Dedifferentiated amniotic fluid mesenchymal stem cell (primary cell): Measurements from ENCODE around the gene APPBP2.
A peak's percentile ranks its signal among the peaks of the same experiment; 100 is the strongest.
"Not testable (repeated sequence)": the region's sequence is repeated elsewhere in the genome, so short reads cannot be mapped to it uniquely, and the experiment has no call there.

Experiments
- DNase-seq: peaks from one replicate; pipeline ENCODE4 v3.0.0-alpha.2; 2016; ENCODE audit errors: extremely low spot score

APPBP2 gene

DNA sequence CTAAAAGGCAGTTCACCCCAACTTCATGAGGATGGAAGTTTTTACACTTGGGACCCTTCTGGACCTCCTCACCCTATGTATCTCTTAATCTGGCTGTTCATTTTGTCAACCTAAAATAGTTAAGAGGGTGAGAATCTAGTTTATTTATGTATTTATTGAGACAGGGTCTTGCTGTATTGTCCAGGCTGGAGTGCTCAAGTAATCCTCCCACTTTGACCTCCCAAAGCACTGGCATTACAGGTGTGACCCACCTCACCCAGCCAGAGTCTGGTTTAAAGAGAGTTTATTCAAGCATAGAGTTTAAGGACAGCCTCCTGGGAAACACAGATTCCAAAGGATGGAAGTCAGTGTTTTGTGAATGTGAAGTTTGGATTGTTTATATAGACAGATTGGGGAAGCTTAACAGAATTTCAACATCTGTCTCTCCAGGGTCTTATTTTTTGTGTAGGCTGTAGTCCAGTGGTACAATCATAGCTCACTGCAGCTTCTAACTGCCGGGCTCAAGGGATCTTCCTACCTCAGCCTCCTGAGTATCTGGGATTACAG lies 8.0 kb upstream of the APPBP2 start:
- DNase-seq = no peak

DNA sequence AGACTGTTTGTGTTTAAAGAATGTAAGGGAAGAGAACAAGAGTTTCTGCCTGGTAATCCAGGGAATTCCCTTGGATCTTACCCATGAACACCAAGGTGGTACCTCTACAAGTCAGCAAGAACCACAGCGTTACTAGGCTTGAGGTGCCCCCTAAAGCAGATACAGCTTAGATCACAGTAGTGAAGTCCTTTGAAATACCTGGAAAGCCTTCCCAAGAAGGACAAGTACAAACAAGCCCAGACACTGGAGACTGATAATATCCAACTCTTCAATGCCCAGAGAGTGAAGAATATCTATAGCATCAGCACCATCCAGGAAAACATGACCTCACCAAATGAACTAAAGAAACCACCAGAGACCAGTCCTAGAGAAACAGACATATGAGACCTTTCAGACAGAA lies 3.8 kb upstream of the APPBP2 start:
- DNase-seq = no peak

DNA sequence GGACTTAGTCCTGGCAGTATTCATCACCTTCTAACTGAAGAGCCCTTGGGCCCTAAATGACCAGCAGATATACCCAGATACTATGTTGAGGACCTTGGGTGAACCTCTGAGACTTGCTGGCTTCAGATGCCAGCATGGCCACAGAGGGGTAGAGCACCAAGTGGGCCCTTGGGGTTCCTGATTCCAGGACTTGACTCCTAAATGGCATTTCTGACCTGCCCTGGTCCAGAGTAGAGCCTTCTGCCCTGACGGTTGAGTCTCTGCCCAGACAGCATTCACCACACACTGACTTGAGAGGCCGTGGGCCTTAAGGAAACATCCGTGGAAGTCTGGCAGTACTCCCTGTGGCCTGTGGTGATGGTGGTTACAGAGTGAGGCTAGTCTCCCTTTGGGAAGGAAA lies 2.8 kb upstream of the APPBP2 start:
- no peak for DNase-seq

DNA sequence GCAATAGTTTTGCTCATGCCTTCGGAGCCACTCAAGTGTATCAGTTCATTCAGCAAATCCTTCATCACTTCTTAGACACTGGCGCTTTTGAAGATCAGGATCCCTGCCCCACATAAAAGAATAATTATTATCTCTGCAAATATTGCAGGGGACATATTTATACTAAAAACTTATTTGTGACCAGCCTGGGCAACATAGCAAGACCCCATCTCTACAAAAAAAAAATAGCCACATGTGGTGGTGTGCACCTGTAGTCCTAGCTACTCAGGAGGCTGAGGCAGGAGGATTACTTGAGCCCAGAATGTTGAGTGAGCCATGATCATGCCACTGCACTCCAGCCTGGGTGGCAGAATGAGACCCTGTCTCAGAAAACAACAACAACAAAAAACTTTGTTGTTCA lies 1.7 kb upstream of the APPBP2 start:
- DNase-seq = no peak

DNA sequence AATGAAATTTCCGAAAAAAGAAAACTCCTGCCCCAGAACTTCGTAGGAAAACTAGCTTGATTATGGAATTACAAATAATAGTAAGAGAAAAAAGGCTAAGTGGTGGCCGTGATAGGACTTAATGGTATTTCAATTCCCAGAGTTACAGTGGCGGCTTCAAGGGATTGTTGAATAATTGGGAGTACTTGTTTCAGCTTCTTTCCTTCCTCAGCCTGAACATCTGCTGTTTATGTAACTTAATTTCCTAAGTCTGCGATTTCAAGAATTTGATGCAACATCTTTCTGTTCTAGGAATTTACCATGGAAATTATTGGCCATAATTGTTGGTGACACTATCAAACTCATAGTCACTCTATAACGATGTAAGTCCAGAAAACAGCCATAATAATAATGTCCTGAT lies 684 bp upstream of the APPBP2 start:
- peak; percentile 38 for DNase-seq

DNA sequence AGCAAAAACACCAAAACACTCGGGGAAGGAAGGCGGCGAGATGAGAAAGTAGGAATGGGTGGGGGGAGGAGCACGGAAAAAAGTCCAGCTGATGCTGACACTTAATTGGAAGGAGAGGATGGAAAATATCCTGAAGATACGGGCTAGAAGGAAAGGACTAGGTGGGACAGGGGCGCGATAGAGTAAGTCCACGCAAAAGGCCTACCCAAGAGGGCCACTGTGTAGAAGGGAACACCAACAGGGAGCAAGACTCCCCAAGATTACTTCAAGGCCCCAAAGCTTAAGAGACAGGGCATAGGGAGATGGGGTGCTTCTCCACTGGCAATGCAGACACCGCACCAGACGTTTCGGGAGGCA lies 736 bp downstream of the APPBP2 start:
- no peak for DNase-seq

DNA sequence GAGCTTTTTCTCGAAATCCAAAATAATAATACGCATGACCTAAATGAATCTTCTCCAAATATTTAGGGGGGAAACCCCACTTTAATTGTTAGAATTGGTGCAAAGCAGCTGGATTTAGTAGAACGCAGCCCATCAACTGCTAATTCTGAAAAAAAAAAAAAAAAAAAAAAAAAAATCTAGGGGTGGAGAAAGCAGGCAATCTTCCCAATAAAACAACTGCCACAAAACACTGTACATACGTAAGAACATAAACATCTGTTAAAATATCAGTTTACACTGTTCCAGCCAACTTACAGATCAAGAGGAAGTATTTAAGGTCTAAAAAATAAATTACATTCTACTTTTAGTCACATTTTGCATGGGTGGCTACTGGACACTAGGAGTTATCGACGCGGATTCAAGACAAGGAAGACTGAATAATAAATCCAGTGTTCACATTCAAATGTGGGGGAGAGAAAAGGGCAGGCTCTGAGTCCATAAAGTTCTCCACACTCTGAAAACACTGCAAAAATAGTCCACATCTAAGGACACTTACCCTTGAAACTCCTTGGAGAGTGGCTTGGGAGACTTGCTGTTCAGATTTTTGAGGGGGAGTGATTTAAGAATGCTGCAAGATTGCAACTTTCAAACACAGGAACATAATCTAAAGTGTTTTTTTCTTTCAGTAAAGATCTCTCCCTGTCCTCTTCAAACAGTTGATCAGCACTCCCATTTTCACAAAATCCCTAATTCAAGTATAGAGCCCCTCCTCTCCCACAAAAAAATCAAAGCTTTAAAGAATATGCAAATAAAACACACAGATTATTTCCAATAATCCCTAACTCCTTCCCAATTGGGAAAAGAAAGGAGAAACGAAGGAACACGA lies 1.3 kb downstream of the APPBP2 start:
- DNase-seq = peak; percentile 58

DNA sequence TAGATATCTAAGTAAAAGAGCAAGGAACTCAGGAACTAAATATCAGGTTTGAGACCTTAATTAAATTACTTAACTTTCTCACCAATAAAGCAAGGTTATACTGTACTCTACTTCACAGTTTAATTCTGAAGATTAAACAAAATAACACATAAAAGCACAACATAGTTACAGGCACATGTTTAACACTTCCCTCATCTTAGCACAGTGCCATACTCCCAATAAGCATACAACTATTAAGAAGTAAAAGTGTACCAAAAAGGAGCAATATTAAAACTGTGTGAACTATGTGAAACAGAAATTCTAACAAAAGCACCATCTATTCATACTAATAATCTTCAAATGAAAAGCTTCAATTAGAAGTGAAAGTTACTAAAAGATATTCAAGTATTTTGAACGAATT lies 2.2 kb downstream of the APPBP2 start:
- DNase-seq = no peak

DNA sequence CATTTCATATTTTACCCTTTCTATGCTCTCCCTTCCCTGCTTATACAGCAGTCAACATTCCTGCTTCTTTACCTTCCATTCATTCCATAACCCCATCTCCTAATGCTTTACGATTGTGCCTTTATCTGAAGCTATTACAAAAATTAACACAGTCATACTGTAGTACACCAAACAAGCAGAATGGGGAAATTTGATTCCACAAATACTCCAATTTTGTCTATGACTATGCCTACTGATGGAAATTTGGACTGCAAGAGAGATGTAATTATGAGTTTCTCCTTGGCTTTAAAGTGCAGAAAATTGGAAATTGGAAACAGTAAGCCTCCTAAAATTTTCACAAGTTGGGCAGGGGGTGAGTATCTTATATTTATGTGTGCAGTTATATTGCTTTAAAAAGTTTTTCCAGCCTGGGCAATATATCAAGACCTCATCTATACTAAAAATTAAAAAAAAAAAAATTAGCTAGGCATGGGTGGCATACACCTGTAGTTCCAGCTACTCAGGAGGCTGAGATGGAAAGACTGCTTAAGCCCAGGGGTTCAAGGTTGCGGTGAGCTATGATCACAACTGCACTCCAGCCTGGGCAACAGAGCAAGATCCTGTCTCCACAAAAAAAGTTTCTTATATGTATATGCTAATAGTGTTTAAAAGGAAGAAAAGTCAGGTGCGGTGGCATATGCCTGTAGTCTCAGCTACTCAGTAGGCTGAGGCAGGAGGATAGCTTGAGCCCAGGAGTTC lies 3.0 kb downstream of the APPBP2 start:
- no peak for DNase-seq

DNA sequence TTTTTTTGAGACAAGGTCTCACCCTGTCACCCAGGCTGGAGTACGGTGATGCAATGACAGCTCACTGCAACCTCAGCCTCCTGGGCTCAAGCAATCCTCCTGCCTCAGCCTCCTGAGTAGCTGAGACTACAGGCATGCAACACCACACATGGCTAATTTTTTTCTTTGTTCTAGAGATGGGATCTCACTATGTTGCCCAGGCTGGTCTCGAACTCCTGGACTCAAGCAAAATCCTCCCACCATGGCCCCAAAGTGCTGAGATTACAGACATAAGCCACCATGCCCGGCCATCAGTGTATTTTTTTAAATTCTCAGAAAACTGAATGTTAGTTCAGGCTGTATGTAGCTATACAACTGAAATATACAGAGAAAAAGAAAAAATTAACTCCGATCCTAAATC lies 6.2 kb downstream of the APPBP2 start:
- DNase-seq = no peak

DNA sequence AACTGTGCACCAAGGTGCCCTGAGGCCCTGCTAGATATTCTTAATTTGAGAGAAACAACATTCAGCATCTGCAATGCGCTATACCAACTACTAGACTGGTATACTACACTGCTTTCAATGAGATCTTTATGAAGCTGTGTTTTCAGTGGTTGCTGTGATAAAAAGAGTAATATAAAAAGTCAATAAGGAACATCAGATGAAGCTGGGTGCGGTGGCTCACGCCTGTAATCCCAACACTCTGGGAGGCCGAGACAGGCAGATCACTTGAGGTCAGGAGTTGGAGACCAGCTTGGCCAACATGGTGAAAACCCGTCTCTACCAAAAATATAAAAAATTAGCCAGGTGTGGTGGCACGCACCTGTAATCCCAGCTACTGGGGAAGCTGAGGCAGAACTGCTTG lies 10.4 kb downstream of the APPBP2 start:
- DNase-seq = not testable (repeated sequence)

DNA sequence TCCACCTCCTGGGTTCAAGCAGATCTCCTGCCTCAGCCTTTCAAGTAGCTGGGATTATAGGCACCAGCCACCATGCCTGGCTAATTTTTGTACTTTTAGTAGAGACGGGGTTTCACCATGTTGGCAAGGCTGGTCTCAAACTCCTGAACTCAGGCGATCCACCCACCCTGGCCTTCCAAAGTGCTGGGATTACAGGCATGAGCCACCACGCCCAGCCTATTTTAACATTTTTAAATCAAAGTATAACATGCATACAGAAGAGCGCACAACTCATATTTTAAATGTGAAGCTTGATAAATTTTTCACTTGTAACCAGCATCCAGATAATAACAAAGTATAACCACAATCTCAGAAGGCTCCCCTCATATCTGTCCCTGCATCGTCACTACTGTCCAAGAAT lies 10.8 kb downstream of the APPBP2 start:
- not testable (repeated sequence) for DNase-seq

DNA sequence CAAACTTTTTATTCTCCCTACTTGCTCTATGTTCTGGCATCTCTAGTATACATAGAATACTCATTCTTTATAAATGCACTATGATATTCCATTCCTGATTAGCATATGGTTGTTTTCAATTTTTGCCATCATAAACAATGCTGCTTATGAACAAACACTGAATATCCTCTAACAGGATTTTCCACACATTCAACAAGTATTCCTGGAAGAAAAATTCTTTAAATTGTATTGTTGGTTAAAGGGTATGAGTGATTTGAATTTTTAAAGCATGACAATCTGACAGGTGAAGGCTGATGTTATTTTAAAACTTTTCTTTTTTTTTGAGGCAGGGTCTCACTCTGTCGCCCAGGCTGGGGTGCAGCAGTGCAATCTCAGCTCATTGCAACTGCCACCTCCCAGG lies 11.5 kb downstream of the APPBP2 start:
- no peak for DNase-seq

DNA sequence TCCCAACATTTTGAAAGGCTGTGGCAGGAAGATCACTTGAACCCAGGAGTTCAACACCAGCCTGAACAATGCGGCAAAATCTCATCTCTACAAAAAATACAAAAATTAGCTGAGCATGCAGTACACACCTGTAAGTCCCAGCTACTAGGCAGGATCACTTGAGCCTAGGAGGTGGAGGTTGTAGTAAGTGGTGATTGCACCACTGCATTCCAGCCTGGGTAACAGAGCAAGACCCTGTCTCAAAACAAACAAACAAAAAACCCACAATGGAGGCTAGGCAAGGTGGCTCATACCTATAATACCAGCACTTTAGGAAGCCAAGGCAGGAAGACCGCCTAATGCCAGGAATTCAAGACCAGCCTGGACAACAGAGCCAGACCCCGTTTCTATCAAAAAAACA lies 12.0 kb downstream of the APPBP2 start:
- no peak for DNase-seq

DNA sequence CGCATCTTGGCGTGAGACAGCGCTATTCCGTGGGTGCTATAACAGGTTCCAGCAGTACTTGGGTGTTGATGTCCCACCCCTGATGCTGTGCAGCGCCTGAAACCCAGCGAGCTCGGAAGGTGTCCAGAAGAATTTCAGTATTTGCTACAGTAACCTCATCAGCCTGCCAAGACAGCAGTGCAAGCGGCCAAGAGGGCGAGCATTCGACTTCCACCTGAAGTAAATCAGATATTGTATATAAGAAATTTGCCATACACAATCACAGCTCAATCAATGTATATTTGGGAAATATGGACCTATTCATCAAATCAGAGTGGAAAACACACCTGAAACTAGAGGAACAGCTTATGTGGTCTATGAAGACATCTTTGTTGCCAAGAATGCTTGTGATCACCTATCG lies 13.0 kb downstream of the APPBP2 start:
- no peak for DNase-seq

DNA sequence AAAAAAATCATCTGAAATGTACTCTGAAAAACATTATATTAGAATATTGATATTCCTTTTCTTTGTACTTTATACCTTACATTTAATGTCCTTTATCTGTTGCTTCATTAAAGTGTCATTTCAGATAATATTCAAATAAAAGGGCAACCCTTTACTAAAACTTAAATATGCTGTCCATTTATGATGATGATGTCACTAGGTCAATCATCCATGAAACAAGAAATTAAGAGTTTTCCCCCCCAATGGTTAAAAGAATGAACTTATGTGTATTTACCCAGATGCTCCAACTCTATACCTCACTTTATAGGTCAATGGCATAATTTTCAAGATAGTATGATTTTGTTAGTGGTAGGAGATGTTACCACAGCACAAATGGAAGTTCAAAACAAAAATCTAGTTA lies 15.3 kb downstream of the APPBP2 start:
- no peak for DNase-seq

DNA sequence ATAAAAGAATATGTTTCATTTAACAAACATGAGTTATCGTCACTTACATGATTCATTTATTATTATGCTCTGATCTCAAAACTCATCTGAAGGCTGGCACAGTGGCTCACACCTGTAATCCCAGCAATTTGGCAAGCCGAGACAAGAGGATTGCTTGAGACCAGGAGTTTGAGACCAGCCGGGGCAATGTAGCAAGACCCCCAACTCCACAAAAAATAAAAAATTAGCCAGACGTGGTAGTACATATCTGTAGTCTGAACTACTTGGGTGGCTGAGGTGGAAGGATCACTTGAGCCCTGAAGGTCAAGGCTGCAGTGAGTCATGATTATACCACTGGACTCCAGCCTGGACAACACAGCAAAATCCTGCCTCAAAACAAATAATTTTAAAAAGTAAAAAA lies 16.0 kb downstream of the APPBP2 start:
- DNase-seq = no peak

DNA sequence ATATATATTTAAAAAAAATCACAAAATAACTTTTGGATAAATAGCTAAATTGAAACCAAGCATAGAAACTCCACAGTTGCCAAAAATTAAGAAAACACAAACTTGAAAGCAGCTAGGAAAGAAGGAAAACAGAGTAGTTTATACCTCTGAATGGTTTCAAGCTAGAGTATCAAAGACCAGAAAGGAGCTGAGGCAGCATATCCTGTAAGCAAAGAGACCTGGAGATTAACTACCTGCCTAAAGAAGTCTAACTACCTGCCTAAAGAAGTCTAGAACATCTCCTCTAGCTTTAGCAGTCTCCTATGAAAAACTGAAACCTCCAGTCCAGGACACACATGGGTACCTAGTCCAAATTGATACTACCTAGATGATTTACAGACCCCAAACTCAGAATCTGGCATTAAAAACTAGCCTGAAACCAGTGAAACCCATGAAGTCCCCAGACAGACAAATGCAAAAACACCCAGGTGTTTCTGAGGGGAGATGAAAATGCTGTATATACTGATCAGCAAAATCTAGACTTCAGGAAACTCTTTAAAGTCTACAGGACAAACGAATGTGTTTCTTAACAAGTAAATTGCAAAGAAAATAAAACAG lies 17.6 kb downstream of the APPBP2 start:
- DNase-seq = no peak

DNA sequence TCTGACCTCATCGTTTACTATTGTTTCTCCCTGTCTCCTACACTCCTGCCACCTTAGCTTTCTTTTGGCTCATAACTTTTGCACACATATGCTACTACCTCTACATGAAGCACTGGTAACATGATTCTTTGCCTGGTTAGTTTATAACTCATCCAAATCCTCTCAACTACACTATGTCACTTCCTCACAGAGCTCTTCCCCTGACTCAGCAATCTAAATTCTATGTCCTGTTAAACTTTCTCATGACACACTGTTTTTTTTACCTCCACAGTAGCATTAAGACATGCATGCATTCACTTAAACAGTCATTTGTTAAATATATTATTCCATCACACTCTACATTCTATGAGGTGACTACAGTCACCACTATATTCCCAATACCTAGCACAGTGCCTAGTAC lies 19.7 kb downstream of the APPBP2 start:
- peak; percentile 69 for DNase-seq

DNA sequence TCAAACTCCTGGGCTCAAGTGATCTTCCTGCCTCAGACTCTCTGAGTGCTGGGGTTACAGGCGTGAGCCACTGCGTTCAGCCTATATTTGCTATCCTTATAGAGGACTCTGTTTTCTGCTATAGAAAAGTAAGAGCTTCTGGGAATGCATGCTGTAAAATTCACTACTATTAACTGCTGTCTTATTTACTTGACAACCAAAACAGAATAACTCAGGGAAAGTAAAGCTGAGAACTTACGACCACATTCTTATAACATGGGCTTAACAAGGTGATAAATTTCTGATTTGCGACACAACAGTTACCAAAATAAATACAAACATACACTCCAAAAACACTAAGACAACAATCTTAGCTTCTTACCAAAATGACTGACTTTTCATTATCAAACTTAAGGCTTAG lies 23.9 kb downstream of the APPBP2 start:
- no peak for DNase-seq

DNA sequence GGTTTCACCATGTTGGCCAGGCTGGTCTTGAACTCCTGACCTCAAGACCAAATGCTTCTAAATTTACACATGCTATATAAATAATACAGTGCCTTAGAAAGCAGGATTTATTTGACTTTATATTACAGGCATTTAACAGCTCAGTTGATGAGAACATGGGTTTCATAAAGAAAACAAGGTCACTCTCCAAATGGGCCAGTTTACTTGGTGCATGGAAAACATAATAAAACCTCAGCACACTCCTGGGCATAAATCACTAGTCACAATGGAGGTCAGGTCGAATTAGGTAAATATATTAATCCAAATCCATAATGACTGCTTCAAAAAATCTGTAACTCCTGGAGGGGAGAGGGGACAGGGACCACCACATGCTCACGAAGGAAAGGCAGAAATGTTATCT lies 24.5 kb downstream of the APPBP2 start:
- DNase-seq = no peak

DNA sequence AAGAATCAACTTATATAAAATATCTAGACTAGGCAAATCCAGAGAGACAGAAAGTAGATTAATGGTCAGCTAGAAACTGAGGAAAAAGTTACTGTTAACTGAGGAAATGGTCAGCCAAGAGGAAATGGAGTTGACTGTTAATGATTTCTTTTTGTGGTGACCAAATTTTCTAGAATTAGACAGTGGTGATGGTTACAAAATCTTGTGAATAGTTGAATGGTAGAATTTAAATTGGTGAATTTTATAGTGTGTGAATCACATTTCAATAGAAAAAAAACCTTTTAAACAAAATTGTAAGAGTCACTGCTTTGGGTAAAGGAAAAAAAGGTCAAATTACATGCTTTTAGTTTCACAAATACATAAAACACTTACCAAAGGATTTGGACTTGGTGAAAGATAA lies 30.0 kb downstream of the APPBP2 start:
- DNase-seq = no peak

DNA sequence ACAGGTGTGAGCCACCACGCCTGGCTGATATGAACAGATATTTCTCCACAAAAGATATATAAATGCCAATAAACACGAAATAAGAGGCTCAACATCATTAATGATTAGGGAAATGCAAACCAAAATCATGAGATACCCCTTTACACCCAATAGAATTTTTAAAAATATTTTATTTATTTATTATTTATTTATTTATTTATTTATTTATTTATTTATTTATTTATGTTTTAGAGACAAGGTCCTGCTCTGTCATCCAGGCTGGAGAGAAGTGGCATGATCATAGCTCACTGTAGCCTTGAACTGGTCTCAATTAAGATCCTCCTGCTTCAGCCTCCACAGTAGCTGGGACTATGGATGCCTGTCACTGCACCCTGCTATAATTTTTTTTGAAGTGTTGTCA lies 30.8 kb downstream of the APPBP2 start:
- DNase-seq = no peak
